22Rv1 (cell line): ENCODE results near the gene MINDY4.
A peak's percentile ranks its signal among the peaks of the same experiment; 100 is the strongest.

Source experiments
- H3K27ac ChIP-seq: fragments of 450-650 bp; 2 replicates; pipeline ENCODE4 v1.5.1; 2017
- CTCF ChIP-seq: fragments of 450-650 bp; IDR thresholded peaks from 2 replicates; pipeline ENCODE4 v1.5.1; 2017; ENCODE audit warnings: mild to moderate bottlenecking
- ZFX ChIP-seq: fragments of 450-650 bp; IDR thresholded peaks from 2 replicates; pipeline ENCODE4 v1.6.1; 2017; ENCODE audit warnings: antibody characterized with exemption, borderline replicate concordance

MINDY4 gene

GRCh38 chr7:30935569-30935877 is 164.3 kb downstream of the MINDY4 start:
- no peak for TF ChIP-seq CTCF
- no peak for TF ChIP-seq ZFX
- no peak overlapping the region for H3K27ac ChIP-seq

GRCh38 chr7:30936650-30937245 is 165.5 kb downstream of the MINDY4 start:
- no peak overlapping the region for H3K27ac ChIP-seq
- TF ChIP-seq CTCF (no peak), ZFX (no peak)

- no peak for TF ChIP-seq CTCF
- no peak for TF ChIP-seq ZFX
- no peak overlapping the region for H3K27ac ChIP-seq
Observed at GRCh38 chr7:30937416-30937815, 166.2 kb downstream of the MINDY4 start.

- TF ChIP-seq CTCF (peak; percentile 100), ZFX (no peak)
- no peak overlapping the region for H3K27ac ChIP-seq
Observed at GRCh38 chr7:30938435-30939316, 167.5 kb downstream of the MINDY4 start.

GRCh38 chr7:30941582-30942323 is 170.5 kb downstream of the MINDY4 start:
- no peak for TF ChIP-seq CTCF
- TF ChIP-seq ZFX, result no peak
- H3K27ac ChIP-seq, result no peak overlapping the region
